MM.1S (cell line): ENCODE measurements around the gene NIPSNAP2.

Experiments used
- CTCF ChIP-seq: fragments of 300-600 bp; sonication (generic); IDR thresholded peaks from 2 replicates; pipeline ENCODE4 v1.5.1; 2016; ENCODE audit warnings: antibody characterized with exemption, low read length, mixed read lengths
- EZH2 ChIP-seq: fragments of 300-600 bp; sonication (generic); optimal IDR thresholded peaks from 2 replicates; pipeline ENCODE3; 2017; ENCODE audit warnings: low read depth, mild to moderate bottlenecking, antibody characterized with exemption, low read length, mixed read lengths
- EZH2phosphoT487 ChIP-seq: fragments of 300-600 bp; sonication (generic); IDR thresholded peaks from 2 replicates; pipeline ENCODE4 v1.6.1; 2018; ENCODE audit warnings: antibody characterized with exemption, low read length

GRCh38 chr7:56019501-56019900, 55.1 kb downstream of the NIPSNAP2 start:
- TF ChIP-seq CTCF (no peak), EZH2 (no peak), EZH2phosphoT487 (no peak)
